Stimulated activated CD8-positive, alpha-beta memory T cell treated with anti-CD3 and anti-CD28 coated beads, Interleukin-2, amount 100 ng/mL, for 1 hour (primary cell): ENCODE measurements around the gene LMX1A.

Experiments
- DNase-seq, 2 donors: peaks; one replicate each; pipeline ENCODE4 v3.0.0-alpha.2; 2020; ENCODE audit warnings: low read depth in 2 of 2

The LMX1A gene

DNA sequence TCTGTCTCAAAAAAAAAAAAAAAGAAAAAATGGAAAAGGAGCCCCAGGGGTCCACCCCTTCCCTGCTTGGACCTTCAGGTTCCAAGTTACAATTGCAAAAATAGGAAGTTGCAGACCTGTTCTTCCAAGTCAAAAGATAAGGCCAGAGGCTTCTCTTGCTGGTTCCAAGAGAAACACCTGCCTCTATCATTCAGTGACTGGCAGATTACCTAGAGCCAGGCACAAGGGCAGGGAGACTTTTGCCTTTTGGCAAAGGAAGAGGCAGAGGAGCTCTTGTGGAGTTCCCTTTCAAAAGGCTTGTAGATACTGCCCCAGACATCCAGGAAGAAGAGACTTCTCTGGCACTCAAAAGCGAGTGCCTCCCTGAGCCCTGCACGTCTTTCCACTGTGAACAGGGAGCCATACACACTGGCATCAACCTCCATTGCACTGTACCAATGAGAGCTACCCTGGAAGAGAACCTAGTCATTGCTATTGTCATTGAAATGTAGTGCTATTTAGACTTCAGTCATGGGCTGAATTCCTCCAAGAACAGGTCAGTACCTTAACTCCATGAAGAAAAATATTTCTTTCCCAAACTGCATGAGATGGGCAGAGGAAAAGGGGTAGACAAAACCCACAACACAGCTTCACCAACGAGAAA lies 91.2 kb downstream of the LMX1A start:
- DNase-seq, result no peak

DNA sequence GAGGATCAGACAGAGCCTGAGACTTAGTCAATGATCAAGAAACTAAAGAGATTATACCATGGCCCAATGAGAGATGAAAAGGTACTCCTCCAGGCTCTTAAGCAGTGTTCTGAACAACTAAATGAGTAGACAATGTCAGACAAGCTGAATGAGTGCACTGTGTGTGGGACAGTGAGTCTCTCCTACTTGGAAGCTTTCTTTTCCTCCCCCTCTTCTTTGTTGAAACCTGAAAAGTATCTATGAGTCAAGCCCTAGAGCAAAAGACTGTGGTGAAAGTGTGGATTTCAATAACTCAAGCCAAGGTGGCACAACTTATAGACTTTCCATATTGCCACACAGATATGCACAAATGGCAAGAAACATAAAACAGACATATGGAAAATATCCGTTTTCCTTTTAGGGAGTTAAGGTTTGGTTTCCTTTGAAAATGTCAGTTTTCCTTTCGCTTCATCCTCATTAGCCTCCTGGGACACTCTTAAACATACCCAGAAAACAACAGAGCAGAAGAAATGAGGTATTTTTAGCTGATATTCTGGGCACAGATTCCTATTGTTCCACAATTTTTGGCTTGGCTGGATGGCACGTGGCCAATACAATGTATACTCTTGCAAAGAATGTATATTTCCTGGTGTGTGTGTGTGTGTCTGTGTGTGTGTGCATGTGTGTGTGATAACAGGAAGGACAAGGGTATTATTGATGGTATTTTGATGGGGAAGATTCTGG lies 96.6 kb downstream of the LMX1A start:
- no peak for DNase-seq

DNA sequence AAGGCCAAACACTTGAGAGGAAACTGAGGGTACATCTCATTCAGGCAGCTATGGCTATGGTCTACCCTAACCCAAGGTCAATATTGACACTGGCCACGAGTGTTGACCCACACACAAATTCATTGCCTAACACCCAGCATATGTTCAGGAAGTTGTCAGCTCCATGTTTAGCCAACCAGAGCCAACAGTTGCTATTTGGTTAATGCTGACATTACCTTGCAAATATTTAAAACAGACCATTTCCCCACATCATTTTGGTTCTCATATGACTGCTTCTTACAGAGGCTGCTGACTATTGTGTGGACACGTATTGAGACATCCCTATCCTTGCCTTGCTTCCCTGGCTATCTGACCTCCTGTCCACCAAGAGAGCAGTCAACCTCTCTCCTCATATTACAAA lies 97.3 kb downstream of the LMX1A start:
- DNase-seq, result no peak

DNA sequence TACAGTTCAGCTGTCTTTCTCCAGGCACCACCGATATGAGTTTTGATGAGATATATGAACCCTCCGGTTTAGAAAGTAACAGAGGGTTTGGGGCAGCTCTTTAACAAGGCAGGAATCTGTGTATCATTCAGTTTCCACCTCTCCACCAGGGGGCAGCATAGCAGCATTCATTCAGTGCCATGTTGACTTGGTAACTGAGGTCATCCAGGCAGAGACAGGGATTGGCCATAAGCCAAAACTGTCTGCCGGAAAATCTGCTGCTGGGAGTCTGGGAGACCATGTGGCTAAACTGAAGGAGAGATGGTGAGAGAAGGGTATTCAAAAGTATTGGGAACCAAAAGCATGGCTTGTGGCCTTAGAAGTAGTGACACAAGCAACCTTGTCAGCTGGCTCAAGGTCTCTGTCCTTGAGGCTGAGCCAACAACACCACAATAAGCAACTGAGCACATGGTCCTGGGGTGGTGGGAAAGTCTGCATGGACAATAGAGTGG lies 98.5 kb downstream of the LMX1A start:
- no peak for DNase-seq

DNA sequence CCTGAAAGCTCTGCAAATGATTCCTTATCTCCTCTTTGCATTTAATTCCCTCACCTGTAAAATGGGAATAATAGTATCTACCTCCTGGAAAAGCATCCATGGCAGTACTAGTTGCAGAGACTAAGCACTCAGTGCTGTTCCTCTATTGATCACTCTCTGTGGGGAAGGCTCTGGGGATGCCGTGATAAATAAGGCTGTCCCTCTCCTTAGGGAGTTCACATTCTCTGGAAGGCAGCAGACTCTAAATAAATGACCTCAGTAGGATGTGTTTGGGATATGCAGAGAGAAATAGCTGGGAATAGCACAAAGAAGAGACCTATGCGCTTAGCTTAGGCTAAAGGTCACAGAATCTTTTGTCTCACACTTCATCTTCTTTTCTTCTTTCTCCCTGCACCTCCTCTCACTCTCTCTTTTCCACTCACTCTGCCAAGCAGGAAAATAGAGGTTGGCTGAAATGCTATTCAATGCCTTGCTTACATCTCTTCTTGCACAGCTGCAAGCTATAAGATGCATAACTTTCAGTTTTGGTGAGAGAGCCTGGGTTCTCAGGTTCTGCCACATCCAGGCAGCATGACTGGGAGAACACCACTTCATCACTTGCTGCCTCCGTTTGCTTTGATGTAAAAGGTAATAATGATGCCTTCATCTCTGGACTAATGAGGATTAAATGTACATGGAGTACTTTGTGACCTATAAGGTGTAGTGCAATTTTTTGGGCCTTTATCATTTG lies 101.5 kb downstream of the LMX1A start:
- DNase-seq, result no peak

DNA sequence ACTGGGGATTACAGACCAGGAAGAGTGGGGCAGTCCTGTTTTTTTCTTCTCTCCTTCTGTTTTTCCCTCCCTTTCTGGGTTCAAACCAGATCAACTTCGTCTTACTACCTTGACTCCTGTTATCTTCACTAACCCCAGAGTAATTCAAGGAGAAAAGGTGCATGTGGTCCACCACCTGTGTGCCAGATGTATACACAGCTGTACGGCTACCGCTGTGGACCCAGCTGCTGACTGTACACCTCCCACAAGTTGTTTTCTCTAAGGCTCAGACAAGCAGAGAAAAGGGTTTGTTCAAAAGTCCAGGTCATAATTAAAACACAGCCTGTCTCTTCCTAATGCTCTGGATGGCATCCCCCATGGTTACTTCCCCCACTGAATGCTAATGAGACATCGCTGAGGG lies 102.1 kb downstream of the LMX1A start:
- no peak for DNase-seq

DNA sequence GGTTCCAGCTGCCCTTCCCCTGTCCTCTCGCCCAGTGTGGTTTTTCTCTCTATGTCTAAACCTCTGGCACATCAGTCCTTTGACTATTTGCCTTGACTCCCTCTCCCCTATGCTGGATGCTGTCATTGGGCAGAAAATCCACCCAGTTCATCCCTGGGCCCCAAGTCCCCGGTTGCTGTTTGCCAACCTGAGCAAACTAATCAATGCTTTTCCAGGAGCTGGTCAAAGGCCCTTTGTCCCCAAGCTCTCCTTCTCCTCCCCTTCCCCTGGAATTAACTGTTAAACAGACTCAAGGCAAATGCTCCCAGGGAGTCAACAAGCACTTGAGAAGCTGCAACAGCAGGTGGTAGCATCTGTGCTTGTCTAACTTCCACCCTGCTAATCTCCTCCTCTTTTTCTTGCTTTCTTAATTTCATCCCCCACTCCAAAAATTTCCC lies 102.7 kb downstream of the LMX1A start:
- DNase-seq, result no peak

DNA sequence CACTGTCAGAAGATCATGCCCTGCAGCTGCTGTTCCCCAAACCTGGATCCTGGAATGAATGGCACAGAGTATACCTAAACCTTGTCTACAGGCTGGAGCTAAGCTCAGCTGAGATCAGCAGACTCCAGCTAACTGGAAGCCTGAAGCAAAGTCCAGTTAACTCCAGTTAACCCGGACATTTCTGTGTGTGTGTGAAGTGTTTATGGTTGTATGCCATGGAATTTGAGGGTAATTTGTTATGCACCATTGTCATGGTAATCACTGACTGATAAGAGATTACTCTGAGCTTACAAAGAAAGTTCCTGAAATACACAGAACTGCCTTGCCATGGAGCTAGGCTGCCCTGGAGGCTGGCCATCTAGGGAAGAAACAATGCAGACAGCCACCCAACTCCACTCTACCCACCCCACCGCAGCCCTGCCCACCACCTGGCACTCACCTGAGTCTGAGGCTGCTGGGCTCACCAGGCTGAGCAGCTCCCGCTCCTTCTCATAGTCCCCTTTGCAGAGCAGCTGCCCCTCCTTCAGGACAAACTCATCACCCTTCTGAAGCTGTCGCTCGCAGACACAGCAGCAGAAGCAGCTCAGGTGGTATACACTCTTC lies 107.4 kb downstream of the LMX1A start:
- no peak for DNase-seq

DNA sequence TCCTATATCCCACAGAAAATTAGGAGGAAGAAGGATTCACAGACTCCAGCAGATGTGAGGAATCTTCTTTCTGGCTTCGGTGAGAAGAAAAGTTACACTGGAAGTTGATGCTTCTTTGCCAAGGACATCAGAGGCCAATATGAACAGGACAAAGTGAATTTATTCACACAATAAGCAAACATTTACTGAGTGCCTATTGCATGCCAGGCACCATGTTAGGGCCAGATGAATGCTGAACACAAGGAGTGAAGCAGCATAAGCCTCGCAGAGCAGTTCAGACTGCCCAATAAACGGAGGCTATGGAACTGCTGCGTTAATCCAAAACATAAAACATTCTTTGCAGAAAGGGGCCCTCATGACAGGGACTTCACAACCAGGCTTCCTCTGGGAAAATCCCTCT lies 114.6 kb downstream of the LMX1A start:
- no peak for DNase-seq

DNA sequence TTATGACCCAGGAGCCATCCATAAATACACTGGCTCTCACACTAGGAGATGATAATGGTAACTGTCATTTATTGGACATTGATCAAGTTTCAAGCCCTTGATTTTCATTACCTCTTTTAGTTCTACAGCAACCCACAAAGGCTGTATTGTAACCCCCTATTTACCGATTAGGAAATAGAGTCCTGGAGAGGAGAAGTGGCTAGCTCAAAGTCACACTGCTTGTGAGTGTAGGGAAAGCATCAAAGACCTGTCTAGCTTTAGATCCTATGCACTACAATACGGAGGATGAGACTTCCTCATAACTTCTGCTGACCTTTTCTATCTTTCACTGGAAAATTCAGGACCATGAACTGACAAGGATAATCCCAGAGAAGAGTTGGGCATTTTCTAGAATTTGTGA lies 115.2 kb downstream of the LMX1A start:
- DNase-seq, result no peak

DNA sequence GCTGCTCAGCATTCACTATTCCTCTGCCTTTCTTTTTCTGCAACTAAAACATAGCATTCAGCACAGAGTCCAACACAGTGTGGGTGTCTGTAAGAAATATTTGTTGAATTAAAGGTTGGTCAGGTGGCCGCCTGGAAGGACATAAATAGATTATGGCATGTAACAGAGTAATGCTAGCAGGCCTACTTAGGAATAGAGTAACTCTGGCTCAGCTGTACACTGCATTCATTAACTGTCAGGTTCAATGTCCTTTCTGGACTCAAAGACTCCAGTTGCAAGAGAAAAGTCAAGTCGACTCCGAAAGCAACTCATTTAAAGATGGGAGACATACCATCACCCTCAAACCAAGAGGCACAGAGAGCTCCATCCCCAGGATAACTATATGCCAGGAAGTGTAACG lies 116.0 kb downstream of the LMX1A start:
- DNase-seq, result no peak

DNA sequence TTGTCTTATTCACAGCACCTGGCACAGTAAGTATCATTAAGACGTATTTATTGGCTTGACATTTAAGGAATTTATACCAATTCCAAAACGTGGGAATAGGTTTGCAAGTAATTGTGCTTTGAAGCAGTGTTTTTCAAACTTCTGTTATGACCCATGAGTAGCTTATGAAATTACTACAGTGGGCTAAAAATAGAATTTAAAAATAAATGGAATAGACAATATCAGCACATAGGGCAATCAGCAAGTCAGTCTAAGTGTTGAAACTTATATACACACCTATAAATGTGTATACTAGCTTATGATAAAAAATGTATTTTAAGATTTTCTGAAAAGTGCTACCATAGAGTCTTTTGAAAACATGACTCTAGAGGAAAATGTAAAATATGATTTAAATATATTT lies 116.6 kb downstream of the LMX1A start:
- DNase-seq, result no peak

DNA sequence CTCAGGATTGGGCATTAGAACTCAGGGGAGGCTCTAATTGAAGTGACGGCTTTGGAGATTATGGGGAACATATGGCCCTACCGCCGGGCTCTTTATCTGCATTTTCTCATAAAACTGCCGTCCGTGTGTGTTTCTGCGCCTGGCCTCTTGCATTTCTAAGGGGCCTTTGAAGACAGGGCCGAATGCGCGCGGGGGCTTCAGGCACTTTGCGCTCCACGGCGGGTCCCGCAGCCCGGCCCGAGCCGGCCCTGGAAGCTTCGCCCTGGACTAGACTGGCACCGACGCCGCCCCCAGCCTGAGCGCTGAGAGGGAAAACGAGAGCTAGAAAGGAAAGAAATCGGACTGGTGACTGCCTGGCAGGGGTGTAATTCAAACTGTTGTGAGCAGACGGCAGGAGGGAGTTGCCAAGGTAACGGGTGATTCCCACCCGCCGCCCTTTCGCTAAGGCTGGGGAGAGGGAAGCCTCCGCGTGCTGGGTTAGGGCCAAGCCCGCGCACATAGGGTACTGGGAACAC lies 120.7 kb downstream of the LMX1A start:
- no peak for DNase-seq

DNA sequence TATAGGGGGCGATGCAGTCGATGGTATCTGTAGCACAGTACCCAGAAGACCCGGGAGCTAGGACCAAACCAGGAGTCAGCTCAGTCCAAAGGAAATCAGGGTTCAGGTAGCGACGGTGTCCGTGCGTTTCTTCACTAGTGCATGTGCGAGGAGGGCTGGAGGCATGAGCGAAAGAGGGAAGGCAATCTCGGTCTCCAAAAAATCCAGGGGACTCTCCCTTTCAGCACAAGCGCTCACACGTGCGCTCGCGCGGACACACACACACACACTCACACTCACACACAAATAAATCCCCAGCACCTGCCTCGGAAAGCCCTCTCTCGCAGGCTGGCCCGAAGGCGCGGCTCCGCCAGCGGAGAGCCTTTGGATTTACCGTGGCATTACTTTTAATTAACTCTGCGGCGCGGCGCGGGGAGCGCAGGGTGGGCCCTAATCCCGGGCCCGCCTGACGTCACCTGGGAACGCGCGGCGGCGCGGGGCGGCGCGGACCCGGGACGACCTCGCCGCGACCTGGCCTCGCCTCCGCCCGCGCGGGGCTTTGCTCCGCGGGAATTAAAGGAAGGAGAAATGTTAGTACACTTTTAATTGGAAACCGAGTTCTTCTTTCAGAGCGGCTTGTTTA lies 121.2 kb downstream of the LMX1A start:
- no peak for DNase-seq

DNA sequence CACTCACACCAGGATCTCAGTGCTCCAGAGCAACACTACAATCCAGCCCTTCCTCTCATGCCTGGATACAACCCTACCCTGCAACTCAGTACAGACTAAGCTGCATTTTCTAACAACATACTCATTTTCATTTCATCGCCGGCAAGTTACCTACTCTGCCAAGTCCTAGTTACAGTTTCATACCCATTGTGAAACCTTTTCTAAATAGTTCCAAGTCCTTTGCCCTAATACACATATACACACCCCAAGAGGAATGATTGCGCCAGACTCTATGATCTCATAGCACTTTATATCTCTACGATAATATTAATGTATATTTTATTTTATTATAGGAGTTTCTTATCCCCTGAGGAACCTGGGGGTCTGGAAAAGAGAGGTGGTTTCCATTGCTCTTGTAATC lies 122.4 kb downstream of the LMX1A start:
- DNase-seq, result no peak

DNA sequence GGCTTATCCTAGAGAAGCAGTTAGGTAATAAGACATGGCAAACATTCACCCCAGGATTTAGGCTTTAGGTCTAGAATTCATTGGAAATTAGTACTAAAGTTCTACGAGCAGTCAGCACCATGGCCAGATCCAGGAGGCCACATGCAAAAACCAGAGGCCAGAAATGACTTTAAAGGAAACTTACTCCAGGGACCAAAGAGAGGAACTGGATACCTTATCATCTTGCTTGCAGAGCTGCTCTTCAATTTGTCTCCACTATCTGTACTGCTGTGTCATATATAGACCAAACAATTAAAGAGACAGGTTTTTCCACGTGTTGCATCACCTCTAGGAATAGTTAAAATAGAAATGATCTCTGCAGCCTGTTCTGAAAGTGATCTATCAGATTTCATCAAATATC lies 127.8 kb downstream of the LMX1A start:
- no peak for DNase-seq

DNA sequence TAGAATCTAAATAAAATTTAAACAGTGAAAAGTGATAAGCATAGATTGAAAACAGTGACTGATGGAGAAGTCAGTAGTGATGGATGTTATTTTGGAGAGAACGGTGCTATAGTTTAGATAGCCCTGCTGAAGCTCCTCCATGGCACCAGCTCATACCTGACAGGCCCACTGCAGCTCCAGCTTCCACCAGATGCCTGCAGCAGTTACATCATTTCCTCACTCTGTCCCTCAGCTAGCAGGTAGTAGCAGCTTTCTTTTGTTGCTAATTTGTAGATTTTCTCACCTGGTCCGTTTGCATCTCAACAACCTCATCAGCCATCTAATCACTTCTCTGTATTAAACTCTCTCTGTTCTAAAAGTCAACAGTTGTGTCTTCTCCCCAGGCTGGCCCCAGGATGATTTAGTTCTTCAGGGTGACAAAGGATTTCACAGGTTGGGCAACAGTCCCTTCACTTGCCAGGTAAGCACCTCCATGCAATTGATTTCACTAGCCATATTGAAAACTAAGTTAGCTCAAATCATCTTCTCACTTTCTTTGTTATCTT lies 128.3 kb downstream of the LMX1A start:
- DNase-seq, result no peak

DNA sequence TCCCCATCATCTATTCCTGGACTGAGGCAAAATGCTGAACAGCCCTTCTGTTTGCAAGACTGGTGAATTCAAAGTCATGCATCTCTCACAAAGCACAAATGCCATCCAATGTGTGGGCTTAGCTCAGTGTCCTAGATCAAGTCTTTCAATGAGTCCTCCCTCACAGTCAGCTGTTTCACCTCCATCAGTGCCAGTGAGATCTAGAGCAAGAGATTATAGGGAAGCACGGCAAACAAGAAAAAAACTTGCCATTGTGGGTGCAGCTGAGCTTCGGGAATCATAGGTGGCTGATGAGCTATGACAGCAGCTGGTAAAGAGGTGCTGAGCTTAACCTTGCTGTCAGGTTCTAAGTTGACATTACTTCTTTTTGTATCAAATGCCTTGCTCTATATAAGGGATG lies 130.2 kb downstream of the LMX1A start:
- DNase-seq, result no peak

DNA sequence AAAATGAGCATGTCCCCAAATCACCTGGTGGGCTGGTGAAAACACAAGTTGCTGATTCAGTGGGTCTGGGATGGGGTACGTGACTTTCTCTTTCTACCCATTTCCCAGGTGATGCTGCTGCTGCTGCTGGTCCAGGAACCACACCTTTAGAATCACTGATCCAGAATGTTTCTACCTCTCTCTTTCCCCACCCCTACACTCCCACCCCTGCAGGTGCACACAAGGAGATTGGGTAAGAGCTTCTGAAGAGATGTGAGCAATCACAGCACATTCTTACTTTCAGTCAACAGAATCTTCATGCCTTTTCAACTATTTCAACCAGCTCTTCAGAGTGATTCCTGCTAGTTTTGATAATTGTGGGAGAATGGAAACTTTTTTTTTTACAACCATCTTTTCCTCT lies 130.9 kb downstream of the LMX1A start:
- no peak for DNase-seq

DNA sequence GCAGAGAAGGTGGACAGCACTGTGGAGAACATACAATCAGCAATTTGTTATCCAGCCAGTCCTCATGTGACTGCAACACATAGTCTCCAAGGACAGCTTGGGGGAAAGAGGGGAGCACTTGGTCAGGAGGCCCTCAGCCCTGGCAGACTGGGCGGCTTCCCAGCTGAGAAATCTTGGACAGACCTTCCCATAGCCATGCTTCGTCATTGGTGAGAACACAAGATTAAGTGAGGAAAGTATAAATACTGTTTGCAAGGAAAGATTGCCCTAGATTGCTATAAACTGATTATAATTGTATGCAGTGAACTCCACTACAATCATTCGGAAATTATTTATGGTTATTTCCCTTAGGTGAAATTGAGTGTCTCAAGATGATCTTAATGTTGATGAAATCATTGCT lies 131.5 kb downstream of the LMX1A start:
- DNase-seq, result no peak

DNA sequence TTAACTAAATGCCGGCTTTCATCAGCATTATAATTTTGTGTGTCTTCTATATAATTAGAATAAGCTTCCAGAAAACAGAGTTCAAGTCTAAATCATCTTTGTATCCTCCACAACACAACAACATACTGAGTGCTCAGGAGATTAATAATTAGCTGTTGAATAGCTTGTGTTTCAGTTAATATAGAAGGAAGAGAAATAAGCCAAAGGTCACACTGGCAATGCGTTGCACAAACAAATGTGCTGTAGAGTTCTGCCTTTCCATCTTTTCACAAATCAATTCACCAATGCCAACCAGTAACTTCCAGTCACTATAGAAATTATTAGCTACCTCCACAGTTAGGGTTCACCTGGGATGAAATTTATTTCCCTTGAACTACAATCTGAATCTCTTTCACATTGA lies 132.0 kb downstream of the LMX1A start:
- DNase-seq, result no peak

DNA sequence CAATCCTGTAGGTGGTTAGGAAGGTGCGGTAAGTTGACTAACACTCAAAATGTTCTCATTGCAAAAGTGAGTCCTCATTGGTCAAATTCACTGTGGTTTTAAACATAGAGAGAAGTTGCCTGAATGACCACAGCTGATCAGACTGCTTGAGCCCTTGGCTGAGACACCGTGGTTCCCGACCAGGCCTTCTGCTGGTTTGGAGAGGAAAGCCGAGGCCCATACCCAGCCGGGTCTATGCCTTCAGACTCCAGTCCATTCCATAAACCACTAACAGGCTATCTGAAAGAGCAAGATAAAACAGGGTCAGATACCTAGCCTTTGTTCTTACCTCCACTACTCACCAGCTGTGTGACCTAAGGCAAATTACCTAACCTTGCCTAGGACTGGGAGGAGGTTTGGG lies 133.9 kb downstream of the LMX1A start:
- DNase-seq, result no peak
